GM12878 (cell line): ENCODE data around the gene HIVEP3. TPM values are rescaled to one million over a fixed set of nuclear protein-coding genes. Genes with fewer than 3 reads are reported as not detected.

ENCODE experiments used
- ATAC-seq: fragments of 200-7000 bp; cut with Tn5 transposase; 3 replicates; pipeline ENCODE4 v1.9.1; 2020; ENCODE audit warnings: mild to moderate bottlenecking, moderate library complexity
- BruUV-seq: library from RNA; stranded (reverse); fragments of 400-500 nt; replicated peaks from 2 replicates; lab custom pipeline; 2021; lab: Mats Ljungman, UMichigan
- CTCF ChIA-PET: fragments of 300-600 bp; sonication (Branson Sonifier 250); formaldehyde crosslinking; extraction: SDS; loops from one replicate; lab custom pipeline; 2021; ENCODE audit warnings: inconsistent platforms; lab: Yijun Ruan, JAX
- POLR2A ChIA-PET: fragments of 350-600 bp; formaldehyde crosslinking; extraction: SDS; loops from one replicate; lab custom pipeline; 2021; ENCODE audit warnings: inconsistent platforms; lab: Charles Lee
- RAD21 ChIA-PET: fragments of 300-600 bp; sonication (Branson Sonifier 250); formaldehyde crosslinking; loops from one replicate; lab custom pipeline; 2023; ENCODE audit warnings: antibody characterized with exemption; ENCODE audit not compliant: unreplicated experiment; lab: Charles Lee
- SMC1A ChIA-PET: fragments of 300-600 bp; sonication (Branson Sonifier 250); formaldehyde crosslinking; loops from one replicate; lab custom pipeline; 2023; ENCODE audit not compliant: unreplicated experiment, uncharacterized antibody; lab: Charles Lee
- DNase-seq: peaks from one replicate; pipeline ENCODE4 v3.0.0-alpha.2; 2011; ENCODE audit warnings: low read depth, low spot score
- FAIRE-seq: peaks from 3 replicates; lab custom pipeline; 2011; peaks lifted over from hg19 to GRCh38; lab: Jason Lieb, UNC
- H2AFZ ChIP-seq: 2 replicates; pipeline ENCODE4 v1.6.0; 2011; ENCODE audit warnings: low read depth, low read length, control low read depth; ENCODE audit not compliant: control insufficient read depth
- H3K27ac ChIP-seq: 2 replicates; pipeline ENCODE4 v1.5.1; 2011; ENCODE audit warnings: control low read depth; ENCODE audit not compliant: control insufficient read depth, insufficient read depth
- H3K27me3 ChIP-seq, 2 experiments: replicated peaks in 1 of 2; 2 replicates each; pipeline versions ENCODE4 v1.6.0 to v1.6.1; 2011; ENCODE audit warnings: low read length in 1 of 2; ENCODE audit not compliant: control insufficient read depth in 2 of 2, insufficient read depth in 2 of 2
- H3K36me3 ChIP-seq, 2 experiments: 2 replicates each; pipeline ENCODE4 v1.5.1; 2011; ENCODE audit warnings: low read length in 1 of 2; ENCODE audit not compliant: control insufficient read depth in 2 of 2, insufficient read depth in 2 of 2
- H3K4me1 ChIP-seq: 2 replicates; pipeline ENCODE4 v1.6.1; 2011; ENCODE audit warnings: mild to moderate bottlenecking, low read length, moderate library complexity, mixed read lengths; ENCODE audit not compliant: control insufficient read depth, insufficient read depth
- H3K4me2 ChIP-seq: 2 replicates; pipeline ENCODE4 v1.6.0; 2011; ENCODE audit warnings: control low read depth; ENCODE audit not compliant: control insufficient read depth, insufficient read depth
- H3K4me3 ChIP-seq: fragments of 200-600 bp; sonication (generic); 2 replicates; pipeline ENCODE4 v1.5.1; 2016
- H3K79me2 ChIP-seq: 2 replicates; pipeline ENCODE4 v1.6.0; 2011; ENCODE audit warnings: low read length; ENCODE audit not compliant: control insufficient read depth, insufficient read depth
- H3K9ac ChIP-seq: 2 replicates; pipeline ENCODE4 v1.8.0; 2011; ENCODE audit warnings: low read length, control low read depth, mixed read lengths; ENCODE audit not compliant: control insufficient read depth, insufficient read depth
- H3K9me3 ChIP-seq: replicated peaks from 3 replicates; pipeline ENCODE4 v1.5.1; 2011; ENCODE audit warnings: mild to moderate bottlenecking, low read length; ENCODE audit not compliant: control insufficient read depth, insufficient read depth
- H4K20me1 ChIP-seq: 2 replicates; pipeline ENCODE4 v1.6.0; 2011; ENCODE audit not compliant: control insufficient read depth, insufficient read depth
- ATF3 ChIP-seq: IDR thresholded peaks from 2 replicates; pipeline ENCODE4 v1.6.1; 2011; ENCODE audit warnings: low read depth, mild to moderate bottlenecking, low read length, moderate library complexity, borderline replicate concordance; ENCODE audit errors: extremely low read depth
- ATF7 ChIP-seq: fragments of 450-650 bp; IDR thresholded peaks from 2 replicates; pipeline ENCODE4 v1.6.1; 2016; ENCODE audit warnings: low read depth, mild to moderate bottlenecking
- CTCF ChIP-seq, 3 experiments: IDR thresholded peaks in 2 of 3; conservative IDR thresholded peaks in 1 of 3; 2 replicates each; pipeline ENCODE4 v1.5.1; 2011; ENCODE audit warnings: low read depth in 3 of 3, low read length in 3 of 3, mild to moderate bottlenecking in 3 of 3, control low read depth in 2 of 3, moderate library complexity in 2 of 3, inconsistent platforms in 1 of 3, mixed read lengths in 1 of 3; ENCODE audit not compliant: control insufficient read depth in 2 of 3, insufficient read depth in 1 of 3; ENCODE audit errors: extremely low read depth in 1 of 3
- ETV6 ChIP-seq, 2 experiments: fragments of 450-650 bp in 1 of 2; IDR thresholded peaks in 1 of 2; conservative IDR thresholded peaks in 1 of 2; 2 replicates each; pipeline ENCODE4 v1.6.1; 2014; ENCODE audit warnings: antibody characterized with exemption in 1 of 2, borderline replicate concordance in 1 of 2, low read depth in 1 of 2, mild to moderate bottlenecking in 1 of 2, moderate library complexity in 1 of 2
- IRF5 ChIP-seq: fragments of 450-650 bp; IDR thresholded peaks from 2 replicates; pipeline ENCODE4 v1.6.1; 2017; ENCODE audit warnings: borderline replicate concordance
- MTA2 ChIP-seq: fragments of 450-650 bp; IDR thresholded peaks from 2 replicates; pipeline ENCODE4 v1.6.1; 2016; ENCODE audit warnings: low read depth, mild to moderate bottlenecking, moderate library complexity
- MTA3 ChIP-seq: IDR thresholded peaks from 2 replicates; pipeline ENCODE4 v1.6.1; 2012; ENCODE audit warnings: low read length, inconsistent platforms, borderline replicate concordance
- MXI1 ChIP-seq: fragments of 150-350 bp; IDR thresholded peaks from 2 replicates; pipeline ENCODE4 v1.6.1; 2011; ENCODE audit warnings: low read depth, mild to moderate bottlenecking, inconsistent platforms, low read length, improper control_type of control experiment
- NFYA ChIP-seq: IDR thresholded peaks from 2 replicates; pipeline ENCODE4 v1.6.1; 2011; ENCODE audit warnings: low read depth, mild to moderate bottlenecking, low read length, improper control_type of control experiment, borderline replicate concordance
- REST ChIP-seq: IDR thresholded peaks from 2 replicates; pipeline ENCODE4 v1.6.1; 2012; ENCODE audit warnings: mild to moderate bottlenecking, low read depth, low read length
- SMAD5 ChIP-seq: IDR thresholded peaks from 2 replicates; pipeline ENCODE4 v1.6.1; 2016; ENCODE audit warnings: antibody characterized with exemption, low read depth
- SUPT20H ChIP-seq: IDR thresholded peaks from 2 replicates; pipeline ENCODE4 v1.6.1; 2011; ENCODE audit warnings: low read depth, mild to moderate bottlenecking, low read length, moderate library complexity, borderline replicate concordance; ENCODE audit not compliant: control insufficient read depth
- TAF1 ChIP-seq: IDR thresholded peaks from 2 replicates; pipeline ENCODE4 v1.6.1; 2011; ENCODE audit warnings: mild to moderate bottlenecking, low read depth, low read length, borderline replicate concordance
- TBL1XR1 ChIP-seq: IDR thresholded peaks from 2 replicates; pipeline ENCODE4 v1.6.1; 2012; ENCODE audit warnings: low read depth, low read length, improper control_type of control experiment
- WGBS: methylation state at CpG from one replicate; pipeline ENCODE4 v1.1.6; 2016; ENCODE audit warnings: low lambda C conversion rate; ENCODE audit not compliant: insufficient replicate concordance, insufficient coverage; ENCODE audit errors: missing lambda C conversion rate; 5-methylcytosine and 5-hydroxymethylcytosine counted together
- in situ Hi-C: fragments of 300-500 bp; cut with MboI; formaldehyde crosslinking; loops from 9 replicates; pipeline ENCODE4 v1.14.3; 2018; ENCODE audit warnings: mixed read lengths
- intact Hi-C: fragments of 100-400 bp; cut with micrococcal nuclease; formaldehyde crosslinking; loops from one replicate; pipeline ENCODE4 v1.14.2; 2022; ENCODE audit not compliant: unreplicated experiment
- polyA plus RNA-seq, 11 experiments: library from polyadenylated mRNA; depleted of rRNA in 4 of 11; unstranded in 6 of 11; stranded (reverse) in 5 of 11; fragments of >200 nt; fragmentation: Nextera tagmentation in 4 of 11; fragmentation: Illumina TruSeq in 1 of 11; extraction: Ambion mirVana in 4 of 11; extraction: Trizol in 1 of 11; gene quantifications; 1 replicate in 1 of 11; 2 replicates in 10 of 11; pipeline versions ENCODE4 v1.2.1 to v1.2.3, GENCODE V29; 2011 to 2016; ENCODE audit warnings: inconsistent platforms in 2 of 11, missing spikeins in 2 of 11, low read depth in 1 of 11
- total RNA-seq, 4 experiments: library from RNA; depleted of rRNA in 3 of 4; stranded (reverse); fragments of >200 nt in 3 of 4; fragmentation: Illumina TruSeq in 1 of 4; extraction: Trizol in 1 of 4; gene quantifications; 2 replicates each; pipeline versions ENCODE4 v1.2.1 to v1.2.3, GENCODE V29; 2013 to 2021

Gene HIVEP3
- total and polyA plus RNA-seq, 10 of the 15 experiments (the other 5 are each of a cell fraction or from before 2014, with no cell fraction given), result 1.8 to 13.6 (median 3.8) TPM

- TF ChIP-seq IRF5 (no peak), MXI1 (no peak), SMAD5 (no peak)
These were observed 52.4 kb downstream of the HIVEP3 start (continued) for GRCh38 chr1:41866285-41866684.

GRCh38 chr1:41864471-41865040, 54.2 kb downstream of the HIVEP3 start:
- DNase-seq (no peak), ATAC-seq (no peak), FAIRE-seq (no peak)
- no peak overlapping the region for H3K4me2 ChIP-seq
- WGBS, result 70% methylated on average over 4 of the region's 4 CpGs
- no peak overlapping the region for H3K4me3 ChIP-seq
- no peak overlapping the region for H3K27ac ChIP-seq
- H3K4me1 ChIP-seq, result peaks cover 22% of the 10 kb centered on the region
- H3K79me2 ChIP-seq, result no peaks in the 10 kb centered on the region
- H3K36me3 ChIP-seq, result no peaks in the 10 kb centered on the region
- ChIA-PET RAD21 (interaction anchor here (0.8 to 1.8 kb wide), 5 partner anchors 13 to 350 kb away, joined by 3 to 4 read pairs (median 3); no protein-coding TSS in a partner anchor), SMC1A (interaction anchor here (0.6 to 3.2 kb wide), 7 partner anchors 9 to 380 kb away, joined by 3 to 27 read pairs (median 3); partner anchors contain the start of gene EDN2), POLR2A (interaction anchor here (0.5 to 1.6 kb wide), 2 partner anchors 26 to 171 kb away, joined by 3 to 4 read pairs; no protein-coding TSS in a partner anchor), CTCF (interaction anchor here (1.4 to 3.4 kb wide), 3 partner anchors 52 to 309 kb away, joined by 3 to 24 read pairs (median 18); no protein-coding TSS in a partner anchor)
- H3K27me3 ChIP-seq, result no peaks in the 10 kb centered on the region; a peak in 1 of 4 replicates
- no peaks in the 10 kb centered on the region; the same call in 1 of the 2 replicates for H4K20me1 ChIP-seq
- in situ Hi-C loops (no loop called here), intact Hi-C loops (loop anchor here (5.0 kb wide), 2 partner anchors 112 to 347 kb away; no protein-coding TSS in a partner anchor)
- no peak overlapping the region for H2AFZ ChIP-seq
- no peaks in the 10 kb centered on the region for H3K9me3 ChIP-seq
- H3K9ac ChIP-seq, result no peak overlapping the region
- no TSS peak for BruUV-seq
- TF ChIP-seq SUPT20H (no peak), REST (no peak), ATF3 (no peak), NFYA (no peak), ATF7 (no peak), TAF1 (no peak), MTA2 (no peak), TBL1XR1 (no peak), CTCF (IDR thresholded peaks at IDR 0.05 in 2 of 3, conservative IDR thresholded peaks at IDR 0.05 in 1 of 3; ENCODE audit: control insufficient read depth in 2 of 3, extremely low read depth in 1 of 3, insufficient read depth in 1 of 3, low read depth in 3 of 3, low read length in 3 of 3) (no peak), ETV6 (conservative IDR thresholded peaks at IDR 0.05 in 1 of 2, IDR thresholded peaks at IDR 0.05 in 1 of 2; ENCODE audit: borderline replicate concordance in 1 of 2, low read depth in 1 of 2) (no peak), MTA3 (no peak)
